HG02885 (cell line): ENCODE measurements around the gene ZNF445.
"Not testable (repeated sequence)": the region's sequence is repeated elsewhere in the genome, so short reads cannot be mapped to it uniquely, and the experiment has no call there.

Source experiments
- ATAC-seq: cut with Tn5 transposase; IDR thresholded peaks from one replicate; pipeline ENCODE4 v1.9.1; 2021; ENCODE audit warnings: mild to moderate bottlenecking; ENCODE audit not compliant: unreplicated experiment, poor library complexity

ZNF445 gene

GRCh38 chr3:44411031-44411645, 66.3 kb downstream of the ZNF445 start:
- ATAC-seq: no peak

DNA sequence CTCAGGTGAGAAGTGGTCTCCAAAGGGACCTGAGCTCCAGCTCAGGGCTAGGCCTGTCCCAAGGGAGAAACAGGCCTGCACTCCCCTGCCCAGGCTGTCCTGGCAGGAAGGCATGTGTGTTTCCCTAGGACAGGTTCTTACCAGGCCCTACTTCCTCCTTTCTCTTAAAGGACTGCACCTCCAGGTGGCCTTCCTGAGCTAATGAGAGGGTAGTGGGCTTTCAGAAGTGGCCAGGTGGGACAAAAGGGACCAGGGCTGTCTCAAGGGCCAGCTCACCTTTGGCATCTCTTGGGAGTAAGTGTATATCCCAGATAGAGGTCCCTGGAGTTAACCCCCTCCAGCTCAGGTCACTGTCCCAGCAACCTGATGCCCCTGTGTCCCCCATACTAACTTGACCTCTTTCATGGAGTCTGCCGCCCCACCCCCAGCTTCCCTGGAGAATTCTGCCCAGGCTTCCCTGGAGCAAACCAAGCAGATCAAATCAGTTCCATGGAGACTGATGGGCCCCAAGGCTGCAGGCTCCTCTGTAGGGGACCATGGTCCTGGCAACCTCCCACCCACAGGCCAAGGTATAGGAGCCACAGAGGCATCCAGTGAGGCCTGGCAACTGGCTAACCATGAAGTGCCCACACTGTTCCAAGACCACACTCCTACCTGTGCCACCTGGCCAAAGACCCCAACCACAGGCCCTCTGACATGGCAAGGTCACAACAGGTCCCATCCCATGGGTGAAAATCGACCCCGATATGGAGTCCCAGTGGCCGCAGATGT, 67.6 kb downstream of the ZNF445 start:
- no peak for ATAC-seq

- ATAC-seq: no peak
Measured at GRCh38 chr3:44402548-44402947, 74.9 kb downstream of the ZNF445 start.

DNA sequence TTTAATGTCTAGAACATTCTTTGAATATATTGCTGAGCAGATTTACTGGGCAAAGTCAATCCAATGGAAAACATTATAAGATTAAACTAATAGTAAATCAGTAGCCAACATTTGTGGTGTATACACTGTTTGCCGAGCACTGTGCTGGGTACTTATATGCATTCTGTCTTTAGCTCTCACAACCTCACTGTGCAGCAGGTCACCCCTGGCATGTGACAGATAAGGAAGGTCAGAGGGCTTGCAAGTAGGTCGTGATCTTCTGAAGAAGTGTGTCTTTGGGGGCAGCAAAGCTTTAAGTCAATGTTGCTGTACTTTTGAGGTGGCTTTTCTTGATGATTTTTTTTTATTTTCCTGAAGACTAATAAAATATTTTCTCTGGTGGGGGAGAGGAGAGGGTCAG, 76.7 kb downstream of the ZNF445 start:
- no peak for ATAC-seq

DNA sequence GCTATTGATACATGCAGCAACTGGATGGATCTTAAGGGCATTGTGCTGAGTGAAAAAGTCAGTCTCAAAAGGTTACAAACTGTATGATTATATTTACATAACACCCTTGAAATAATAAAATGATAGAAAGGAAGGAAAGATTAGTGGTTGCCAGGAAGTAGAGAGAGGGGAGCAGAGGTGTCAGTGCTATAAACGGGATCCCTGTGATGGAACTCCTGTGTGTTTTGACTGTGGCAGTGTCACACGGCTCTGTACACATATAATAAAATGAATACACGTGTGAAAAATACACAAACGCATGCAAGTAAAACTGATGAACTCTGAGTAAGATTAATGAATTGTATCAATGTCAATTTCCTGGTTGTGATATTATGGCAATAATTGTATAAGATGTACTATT, 78.6 kb downstream of the ZNF445 start:
- ATAC-seq: no peak

- not testable (repeated sequence) for ATAC-seq
Measured at GRCh38 chr3:44398271-44398670, 79.2 kb downstream of the ZNF445 start.

- no peak for ATAC-seq
Measured at GRCh38 chr3:44396200-44397171, 81.0 kb downstream of the ZNF445 start.

DNA sequence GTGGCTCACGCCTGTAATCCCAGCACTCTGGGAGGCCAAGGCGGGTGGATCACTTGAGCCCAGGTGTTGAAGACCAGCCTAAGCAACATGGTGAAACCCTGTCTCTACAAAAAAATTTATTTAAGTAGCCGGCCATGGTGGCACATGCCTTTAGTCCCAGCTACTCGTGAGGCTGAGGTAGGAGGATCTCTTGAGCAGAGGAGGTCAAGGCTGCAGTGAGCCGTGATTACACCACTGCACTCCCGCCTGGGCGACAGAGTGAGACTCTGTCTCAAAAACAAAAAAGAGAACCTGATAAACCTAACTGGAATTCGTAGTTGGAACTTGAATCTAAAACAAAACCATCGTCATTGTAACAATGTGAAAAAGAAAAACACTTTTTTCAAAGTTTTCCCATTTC, 81.8 kb downstream of the ZNF445 start:
- ATAC-seq: no peak

- ATAC-seq: no peak
Measured at GRCh38 chr3:44392489-44392888, 85.0 kb downstream of the ZNF445 start.

GRCh38 chr3:44387404-44387803, 90.1 kb downstream of the ZNF445 start:
- no peak for ATAC-seq
